Dermis microvascular lymphatic vessel endothelial cell (primary cell): ENCODE data around the gene MIEF1. TPM values are rescaled to one million over a fixed set of nuclear protein-coding genes. Genes with fewer than 3 reads are reported as not detected.
"Not testable (repeated sequence)": the region's sequence is repeated elsewhere in the genome, so short reads cannot be mapped to it uniquely, and the experiment has no call there.

Source experiments
- DNase-seq, 2 donors: peaks; one replicate each; pipeline versions ENCODE4 v3.0.0 to v3.0.0-alpha.2; 2010; ENCODE audit warnings: low read depth in 2 of 2
- total RNA-seq: library from RNA; depleted of rRNA; stranded (reverse); fragments of >200 nt; gene quantifications from 2 replicates; pipeline ENCODE4 v1.2.1, GENCODE V29; 2014

MIEF1 gene
- total RNA-seq, 1 donor from 2014 or later, result 11.8 TPM

GRCh38 chr22:39489094-39490068 lies 12.7 kb upstream of the MIEF1 start:
- no peak for DNase-seq

- DNase-seq, result peak; percentile 28 to 63
Observed at GRCh38 chr22:39490135-39490798, 11.8 kb upstream of the MIEF1 start.

GRCh38 chr22:39490966-39491680 lies 11.0 kb upstream of the MIEF1 start:
- no peak for DNase-seq

- no peak for DNase-seq
Observed at GRCh38 chr22:39491696-39492095, 10.4 kb upstream of the MIEF1 start.

GRCh38 chr22:39492186-39492585 lies 9.9 kb upstream of the MIEF1 start:
- no peak for DNase-seq

- no peak for DNase-seq
Observed at GRCh38 chr22:39493759-39494158, 8.3 kb upstream of the MIEF1 start.

GRCh38 chr22:39494471-39495120 lies 7.5 kb upstream of the MIEF1 start:
- no peak for DNase-seq

GRCh38 chr22:39496131-39496838 lies 5.8 kb upstream of the MIEF1 start:
- DNase-seq, result peak; percentile 47 to 73

- DNase-seq, result no peak
Observed at GRCh38 chr22:39497429-39497828, 4.7 kb upstream of the MIEF1 start.

GRCh38 chr22:39498368-39498767 lies 3.7 kb upstream of the MIEF1 start:
- peak in 1 of 2 donors; percentile 65 for DNase-seq

- no peak for DNase-seq
Observed at GRCh38 chr22:39498802-39499201, 3.3 kb upstream of the MIEF1 start.

GRCh38 chr22:39500101-39500500 lies 2.0 kb upstream of the MIEF1 start:
- no peak for DNase-seq

- DNase-seq, result no peak
Observed at GRCh38 chr22:39501644-39502108, 414 bp upstream of the MIEF1 start.

- DNase-seq, result no peak
Observed at GRCh38 chr22:39502789-39503409, 809 bp downstream of the MIEF1 start.

- DNase-seq, result no peak
Observed at GRCh38 chr22:39503630-39504029, 1.5 kb downstream of the MIEF1 start.

- DNase-seq, result no peak
Observed at GRCh38 chr22:39504071-39504470, 2.0 kb downstream of the MIEF1 start.

GRCh38 chr22:39507021-39507420 lies 4.9 kb downstream of the MIEF1 start:
- DNase-seq, result not testable (repeated sequence)

GRCh38 chr22:39508393-39508792 lies 6.3 kb downstream of the MIEF1 start:
- DNase-seq, result no peak

GRCh38 chr22:39510529-39511149 lies 8.5 kb downstream of the MIEF1 start:
- no peak for DNase-seq

- DNase-seq, result no peak
Observed at GRCh38 chr22:39511226-39511625, 9.1 kb downstream of the MIEF1 start.
